HEK293 (cell line): Measurements from ENCODE around the gene ERICH3.

Experiments
- CTCF ChIA-PET: fragments of 350-600 bp; formaldehyde crosslinking; extraction: SDS; loops from one replicate; lab custom pipeline; 2021; ENCODE audit warnings: antibody characterized with exemption; lab: Yijun Ruan, JAX
- POLR2A ChIA-PET: fragments of 300-600 bp; formaldehyde crosslinking; extraction: SDS; loops from one replicate; lab custom pipeline; 2020; ENCODE audit warnings: antibody characterized with exemption, inconsistent platforms; lab: Yijun Ruan, JAX
- H3K27ac ChIP-seq: fragments of 200-500 bp; sonication (Bioruptor generic); 2 replicates; pipeline ENCODE4 v1.5.1; 2014; ENCODE audit warnings: low read depth, low read length, control low read depth, inconsistent platforms; ENCODE audit errors: extremely low read depth
- H3K36me3 ChIP-seq, 2 experiments: fragments of 200-500 bp in 1 of 2; sonication (Bioruptor generic) in 1 of 2; 1 replicate in 1 of 2; 2 replicates in 1 of 2; pipeline ENCODE4 v1.5.1; 2014 to 2017; ENCODE audit warnings: inconsistent platforms in 2 of 2, low read length in 2 of 2; ENCODE audit not compliant: control insufficient read depth in 2 of 2, insufficient read depth in 1 of 2
- H3K4me1 ChIP-seq: fragments of 200-500 bp; sonication (Bioruptor generic); 2 replicates; pipeline ENCODE4 v1.5.1; 2014; ENCODE audit warnings: mild to moderate bottlenecking, low read length, inconsistent platforms; ENCODE audit not compliant: control insufficient read depth, insufficient read depth
- H3K4me3 ChIP-seq: 2 replicates; pipeline ENCODE4 v1.5.1; 2011; ENCODE audit warnings: low read depth, mild to moderate bottlenecking, control low read depth, low read length, moderate library complexity
- H3K9me3 ChIP-seq: fragments of 200-500 bp; sonication (Bioruptor generic); 2 replicates; pipeline ENCODE4 v1.5.1; 2014; ENCODE audit warnings: low read depth, low read length, inconsistent platforms; ENCODE audit not compliant: control insufficient read depth, insufficient read depth
- KLF8 ChIP-seq: fragments of 450-650 bp; formaldehyde crosslinking; IDR thresholded peaks from 2 replicates; pipeline ENCODE4 v1.5.1; 2016; ENCODE audit warnings: missing biosample characterization, missing genetic modification characterization
- MEIS1 ChIP-seq: sonication (generic); formaldehyde crosslinking; IDR thresholded peaks from 2 replicates; pipeline ENCODE4 v1.8.1; 2022; ENCODE audit warnings: missing genetic modification reagents, mild to moderate bottlenecking, borderline replicate concordance
- PRDM1 ChIP-seq: fragments of 450-650 bp; formaldehyde crosslinking; IDR thresholded peaks from 2 replicates; pipeline ENCODE4; 2016; ENCODE audit warnings: missing biosample characterization, missing genetic modification characterization
- SCRT1 ChIP-seq: fragments of 450-650 bp; formaldehyde crosslinking; IDR thresholded peaks from 2 replicates; pipeline ENCODE4 v1.5.1; 2016; ENCODE audit warnings: missing biosample characterization, missing genetic modification characterization, borderline replicate concordance
- ZEB2 ChIP-seq: fragments of 450-650 bp; formaldehyde crosslinking; IDR thresholded peaks from 2 replicates; pipeline ENCODE4 v1.5.1; 2016; ENCODE audit warnings: missing biosample characterization, missing genetic modification characterization
- ZNF10 ChIP-seq: fragments of 450-650 bp; formaldehyde crosslinking; IDR thresholded peaks from 2 replicates; pipeline ENCODE4 v1.5.1; 2017; ENCODE audit warnings: missing biosample characterization, missing genetic modification characterization
- ZNF335 ChIP-seq: fragments of 450-650 bp; formaldehyde crosslinking; conservative IDR thresholded peaks from 2 replicates; pipeline ENCODE4 v1.5.1; 2016; ENCODE audit warnings: missing biosample characterization, missing genetic modification characterization
- ZNF350 ChIP-seq: fragments of 450-650 bp; formaldehyde crosslinking; IDR thresholded peaks from 2 replicates; pipeline ENCODE4 v1.5.0; 2017; ENCODE audit warnings: missing biosample characterization, mild to moderate bottlenecking, missing genetic modification characterization
- ZNF366 ChIP-seq: fragments of 450-650 bp; formaldehyde crosslinking; conservative IDR thresholded peaks from 2 replicates; pipeline ENCODE4 v1.5.1; 2016; ENCODE audit warnings: missing biosample characterization, missing genetic modification characterization
- ZNF433 ChIP-seq: fragments of 450-650 bp; formaldehyde crosslinking; IDR thresholded peaks from 2 replicates; pipeline ENCODE4 v1.5.1; 2016; ENCODE audit warnings: missing biosample characterization, missing genetic modification characterization, low read depth
- ZNF707 ChIP-seq: fragments of 450-650 bp; formaldehyde crosslinking; IDR thresholded peaks from 2 replicates; pipeline ENCODE4 v1.5.1; 2016; ENCODE audit warnings: missing biosample characterization, missing genetic modification characterization
- TF ChIP-seq, protein P1 (sequence below): fragments of 450-650 bp; formaldehyde crosslinking; conservative IDR thresholded peaks from 2 replicates; pipeline ENCODE4 v1.5.1; 2016; ENCODE audit warnings: low read depth, missing biosample characterization, missing genetic modification characterization
- TF ChIP-seq, protein P2 (sequence below): fragments of 450-650 bp; IDR thresholded peaks from 2 replicates; pipeline ENCODE4 v1.5.1; 2018; ENCODE audit warnings: missing biosample characterization, mild to moderate bottlenecking, missing genetic modification characterization

ERICH3 gene

DNA sequence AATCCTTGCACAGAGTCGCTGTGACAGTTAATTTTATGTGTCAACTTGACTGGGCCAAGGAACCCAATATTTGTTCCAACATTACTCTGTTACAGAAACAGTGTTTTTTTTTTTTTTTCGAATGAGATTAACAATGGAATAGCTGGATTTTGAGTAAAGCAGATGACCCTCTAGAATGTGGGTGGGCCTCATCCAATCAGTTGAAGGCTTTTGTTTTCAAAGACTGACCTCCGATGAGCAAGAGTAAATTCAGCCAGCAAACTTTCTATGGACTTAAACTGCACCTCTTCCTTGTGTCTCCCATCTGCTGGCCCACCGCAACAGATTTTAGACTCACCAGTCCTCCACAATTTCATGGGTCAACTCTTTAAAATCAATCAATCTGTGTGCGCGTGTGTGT lies 42.2 kb upstream of the ERICH3 start:
- no peak overlapping the region for H3K4me3 ChIP-seq
- H3K9me3 ChIP-seq: no peaks in the 10 kb centered on the region
- no peaks in the 10 kb centered on the region for H3K4me1 ChIP-seq
- peaks cover 0 to 56% of the 10 kb centered on the region in 2 experiments; a peak in 1 of 3 replicates for H3K36me3 ChIP-seq
- ChIA-PET CTCF (no interaction called here), POLR2A (no interaction called here)
- TF ChIP-seq ZNF433 (no peak), ZNF10 (peak; percentile 97), SCRT1 (tag by site-specific recombination) (no peak)
- no peak overlapping the region for H3K27ac ChIP-seq

DNA sequence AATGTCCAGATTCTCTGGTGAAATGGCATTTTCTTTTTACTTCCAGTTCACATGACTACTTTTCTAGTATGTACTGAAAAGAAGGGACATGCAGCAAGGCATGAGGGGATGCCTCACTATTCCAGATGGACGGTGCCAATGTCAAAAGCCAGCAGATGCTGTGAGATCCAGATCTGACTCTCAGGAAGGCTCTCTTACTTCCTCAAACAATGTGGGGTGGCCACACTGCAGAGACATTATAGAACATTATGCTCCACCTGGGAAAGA lies 41.6 kb upstream of the ERICH3 start:
- H3K9me3 ChIP-seq: no peaks in the 10 kb centered on the region
- CTCF ChIA-PET: interaction anchor here (0.6 kb wide), 1 partner anchor 190 kb away, joined by 3 read pairs; no protein-coding TSS in a partner anchor
- H3K4me1 ChIP-seq: no peaks in the 10 kb centered on the region
- H3K4me3 ChIP-seq: no peak overlapping the region
- H3K27ac ChIP-seq: no peak overlapping the region
- POLR2A ChIA-PET: no interaction called here
- TF ChIP-seq MEIS1 (CRISPR knock-in tag) (no peak), ZNF350 (no peak), ZNF10 (no peak), ZNF707 (tag by site-specific recombination) (no peak)
- peaks cover 0 to 50% of the 10 kb centered on the region in 2 experiments; a peak in 1 of 3 replicates for H3K36me3 ChIP-seq

DNA sequence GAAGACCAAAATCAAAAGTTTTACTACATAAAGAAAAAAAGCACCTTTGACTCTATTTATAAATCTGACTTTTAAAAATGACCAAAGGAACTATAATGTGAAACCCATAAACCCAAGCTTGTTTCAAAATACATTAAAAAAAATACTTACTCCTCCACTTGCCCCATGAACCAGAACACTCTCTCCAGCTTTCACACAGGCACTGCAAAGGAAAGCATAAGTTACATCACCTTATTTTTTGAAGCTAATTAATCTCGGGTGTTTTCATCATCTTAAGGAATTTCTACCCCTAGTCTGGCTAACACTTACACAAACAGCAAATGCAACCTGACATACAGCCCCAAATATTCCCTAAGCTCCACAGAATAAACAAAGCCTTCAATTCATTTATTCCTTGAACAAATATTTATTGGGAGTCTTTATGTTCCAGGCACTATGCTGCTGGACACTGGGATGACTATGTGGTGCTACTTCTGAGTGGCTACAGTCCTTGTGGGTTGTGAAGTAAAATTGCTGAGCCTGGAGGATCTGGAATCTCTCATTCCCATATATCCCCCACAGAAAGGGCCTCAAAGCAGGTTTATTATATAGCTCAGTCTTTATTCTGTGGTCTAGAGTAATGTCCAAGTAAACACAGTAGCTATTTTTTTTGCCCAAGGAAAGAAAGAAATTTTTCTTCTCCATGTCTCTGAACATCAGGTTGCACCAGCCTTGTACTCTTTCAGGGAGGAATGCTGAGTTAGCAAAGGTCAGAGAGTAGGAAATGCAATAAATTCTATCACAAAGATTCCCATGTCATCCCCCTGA lies 41.0 kb upstream of the ERICH3 start:
- Histone ChIP-seq H3K4me1 (no peaks in the 10 kb centered on the region), H3K27ac (no peak overlapping the region), H3K4me3 (no peak overlapping the region), H3K36me3 (peaks cover 0 to 45% of the 10 kb centered on the region in 2 experiments; a peak in 1 of 3 replicates), H3K9me3 (no peaks in the 10 kb centered on the region)
- no peak for TF ChIP-seq ZEB2 (tag by site-specific recombination)
- TF ChIP-seq PRDM1: 0 out of 2 replicates have a peak, but pooled peaks have one; percentile 14
- TF ChIP-seq ZNF335: peak; percentile 70
- TF ChIP-seq, protein P1, sequence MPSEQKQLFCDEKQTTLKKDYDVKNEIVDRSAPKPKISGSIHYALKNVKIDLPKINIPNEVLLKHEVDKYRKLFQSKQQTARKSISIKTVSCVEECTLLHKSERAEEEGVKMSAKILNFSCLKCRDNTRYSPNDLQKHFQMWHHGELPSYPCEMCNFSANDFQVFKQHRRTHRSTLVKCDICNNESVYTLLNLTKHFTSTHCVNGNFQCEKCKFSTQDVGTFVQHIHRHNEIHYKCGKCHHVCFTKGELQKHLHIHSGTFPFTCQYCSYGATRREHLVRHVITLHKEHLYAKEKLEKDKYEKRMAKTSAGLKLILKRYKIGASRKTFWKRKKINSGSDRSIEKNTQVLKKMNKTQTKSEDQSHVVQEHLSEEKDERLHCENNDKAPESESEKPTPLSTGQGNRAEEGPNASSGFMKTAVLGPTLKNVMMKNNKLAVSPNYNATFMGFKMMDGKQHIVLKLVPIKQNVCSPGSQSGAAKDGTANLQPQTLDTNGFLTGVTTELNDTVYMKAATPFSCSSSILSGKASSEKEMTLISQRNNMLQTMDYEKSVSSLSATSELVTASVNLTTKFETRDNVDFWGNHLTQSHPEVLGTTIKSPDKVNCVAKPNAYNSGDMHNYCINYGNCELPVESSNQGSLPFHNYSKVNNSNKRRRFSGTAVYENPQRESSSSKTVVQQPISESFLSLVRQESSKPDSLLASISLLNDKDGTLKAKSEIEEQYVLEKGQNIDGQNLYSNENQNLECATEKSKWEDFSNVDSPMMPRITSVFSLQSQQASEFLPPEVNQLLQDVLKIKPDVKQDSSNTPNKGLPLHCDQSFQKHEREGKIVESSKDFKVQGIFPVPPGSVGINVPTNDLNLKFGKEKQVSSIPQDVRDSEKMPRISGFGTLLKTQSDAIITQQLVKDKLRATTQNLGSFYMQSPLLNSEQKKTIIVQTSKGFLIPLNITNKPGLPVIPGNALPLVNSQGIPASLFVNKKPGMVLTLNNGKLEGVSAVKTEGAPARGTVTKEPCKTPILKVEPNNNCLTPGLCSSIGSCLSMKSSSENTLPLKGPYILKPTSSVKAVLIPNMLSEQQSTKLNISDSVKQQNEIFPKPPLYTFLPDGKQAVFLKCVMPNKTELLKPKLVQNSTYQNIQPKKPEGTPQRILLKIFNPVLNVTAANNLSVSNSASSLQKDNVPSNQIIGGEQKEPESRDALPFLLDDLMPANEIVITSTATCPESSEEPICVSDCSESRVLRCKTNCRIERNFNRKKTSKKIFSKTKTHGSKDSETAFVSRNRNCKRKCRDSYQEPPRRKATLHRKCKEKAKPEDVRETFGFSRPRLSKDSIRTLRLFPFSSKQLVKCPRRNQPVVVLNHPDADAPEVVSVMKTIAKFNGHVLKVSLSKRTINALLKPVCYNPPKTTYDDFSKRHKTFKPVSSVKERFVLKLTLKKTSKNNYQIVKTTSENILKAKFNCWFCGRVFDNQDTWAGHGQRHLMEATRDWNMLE (tag by site-specific recombination): 0 out of 2 replicates have a peak, but pooled peaks have one; percentile 14
- no peak for TF ChIP-seq KLF8
- TF ChIP-seq, protein P2, sequence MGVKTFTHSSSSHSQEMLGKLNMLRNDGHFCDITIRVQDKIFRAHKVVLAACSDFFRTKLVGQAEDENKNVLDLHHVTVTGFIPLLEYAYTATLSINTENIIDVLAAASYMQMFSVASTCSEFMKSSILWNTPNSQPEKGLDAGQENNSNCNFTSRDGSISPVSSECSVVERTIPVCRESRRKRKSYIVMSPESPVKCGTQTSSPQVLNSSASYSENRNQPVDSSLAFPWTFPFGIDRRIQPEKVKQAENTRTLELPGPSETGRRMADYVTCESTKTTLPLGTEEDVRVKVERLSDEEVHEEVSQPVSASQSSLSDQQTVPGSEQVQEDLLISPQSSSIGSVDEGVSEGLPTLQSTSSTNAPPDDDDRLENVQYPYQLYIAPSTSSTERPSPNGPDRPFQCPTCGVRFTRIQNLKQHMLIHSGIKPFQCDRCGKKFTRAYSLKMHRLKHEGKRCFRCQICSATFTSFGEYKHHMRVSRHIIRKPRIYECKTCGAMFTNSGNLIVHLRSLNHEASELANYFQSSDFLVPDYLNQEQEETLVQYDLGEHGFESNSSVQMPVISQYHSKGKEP (tag by site-specific recombination): no peak
- no peak for TF ChIP-seq ZNF366 (tag by site-specific recombination)
- ChIA-PET CTCF (interaction anchor here (0.6 to 0.8 kb wide), 2 partner anchors 189 to 490 kb away, joined by 3 read pairs; no protein-coding TSS in a partner anchor), POLR2A (no interaction called here)
